ENCODE measurements around the gene CSNK1A1. TPM values are rescaled to one million over a fixed set of nuclear protein-coding genes. Genes with fewer than 3 reads are reported as not detected.
"Not testable (repeated sequence)": the region's sequence is repeated elsewhere in the genome, so short reads cannot be mapped to it uniquely, and the experiment has no call there.

Gene CSNK1A1
- 206 TPM for total RNA-seq
- long read RNA-seq, full-length matches to known transcripts = 156 of 214 reads
- long read RNA-seq, partial matches to known transcripts = 18 of 214 reads
- long read RNA-seq, other reads (novel, unspliced or antisense) = 40 of 214 reads

- intact Hi-C loops (cut with DNase I) = loop anchor here (1.0 to 5.0 kb wide), 2 partner anchors 64 to 109 kb away; no protein-coding TSS in a partner anchor
- peak; percentile 99 for DNase-seq (ENCODE audit: low spot score)
Observed at GRCh38 chr5:149551227-149552037, at the start of gene CSNK1A1. CSNK1A1 (minus strand) TSS chr5:149551439; CDS start chr5:149550964, 475 bp downstream.

- no peak for DNase-seq (ENCODE audit: low spot score)
- intact Hi-C loops (cut with DNase I) = no loop called here
Observed at GRCh38 chr5:149600932-149601331, 49.7 kb upstream of the CSNK1A1 start.

GRCh38 chr5:149599375-149599774 lies 48.1 kb upstream of the CSNK1A1 start:
- intact Hi-C loops (cut with DNase I) = no loop called here
- DNase-seq (ENCODE audit: low spot score) = no peak

- DNase-seq (ENCODE audit: low spot score) = no peak
- intact Hi-C loops (cut with DNase I) = no loop called here
Observed at GRCh38 chr5:149598966-149599365, 47.7 kb upstream of the CSNK1A1 start.

- intact Hi-C loops (cut with DNase I); DNase-seq (ENCODE audit: low spot score): not testable (repeated sequence)
Observed at GRCh38 chr5:149598234-149598633, 47.0 kb upstream of the CSNK1A1 start.

GRCh38 chr5:149597618-149598017 lies 46.4 kb upstream of the CSNK1A1 start:
- DNase-seq (ENCODE audit: low spot score) = no peak
- intact Hi-C loops (cut with DNase I) = no loop called here

- DNase-seq (ENCODE audit: low spot score) = no peak
Observed at GRCh38 chr5:149596712-149597111, 45.5 kb upstream of the CSNK1A1 start.

GRCh38 chr5:149595105-149595504 lies 43.9 kb upstream of the CSNK1A1 start:
- intact Hi-C loops (cut with DNase I); DNase-seq (ENCODE audit: low spot score): not testable (repeated sequence)

More at GRCh38 chr5:149596712-149597111, 45.5 kb upstream of the CSNK1A1 start:
- intact Hi-C loops (cut with DNase I) = no loop called here

- intact Hi-C loops (cut with DNase I) = no loop called here
Observed at GRCh38 chr5:149594206-149594895, 43.1 kb upstream of the CSNK1A1 start.

GRCh38 chr5:149593370-149593769 lies 42.1 kb upstream of the CSNK1A1 start:
- DNase-seq (ENCODE audit: low spot score) = no peak
- intact Hi-C loops (cut with DNase I) = no loop called here

More at GRCh38 chr5:149594206-149594895, 43.1 kb upstream of the CSNK1A1 start:
- no peak for DNase-seq (ENCODE audit: low spot score)

- intact Hi-C loops (cut with DNase I) = no loop called here
- no peak for DNase-seq (ENCODE audit: low spot score)
Observed at GRCh38 chr5:149588936-149589335, 37.7 kb upstream of the CSNK1A1 start.

- intact Hi-C loops (cut with DNase I) = no loop called here
- no peak for DNase-seq (ENCODE audit: low spot score)
Observed at GRCh38 chr5:149586708-149587318, 35.6 kb upstream of the CSNK1A1 start.

- DNase-seq (ENCODE audit: low spot score) = no peak
- intact Hi-C loops (cut with DNase I) = no loop called here
Observed at GRCh38 chr5:149585910-149586309, 34.7 kb upstream of the CSNK1A1 start.

GRCh38 chr5:149584121-149584520 lies 32.9 kb upstream of the CSNK1A1 start:
- intact Hi-C loops (cut with DNase I) = loop anchor here (5.0 kb wide), 1 partner anchor 33 kb away; no protein-coding TSS in a partner anchor
- no peak for DNase-seq (ENCODE audit: low spot score)

GRCh38 chr5:149583394-149583793 lies 32.2 kb upstream of the CSNK1A1 start:
- DNase-seq (ENCODE audit: low spot score) = no peak
- intact Hi-C loops (cut with DNase I) = loop anchor here (5.0 kb wide), 1 partner anchor 34 kb away; no protein-coding TSS in a partner anchor

GRCh38 chr5:149581931-149582768 lies 30.9 kb upstream of the CSNK1A1 start:
- intact Hi-C loops (cut with DNase I) = loop anchor here (5.0 kb wide), 1 partner anchor 35 kb away; no protein-coding TSS in a partner anchor
- DNase-seq (ENCODE audit: low spot score) = no peak

GRCh38 chr5:149581192-149581861 lies 30.1 kb upstream of the CSNK1A1 start, which contains the start of gene ARHGEF37:
ARHGEF37 (plus strand) TSS chr5:149581498; CDS start chr5:149597770, 16,272 bp downstream.
- intact Hi-C loops (cut with DNase I) = loop anchor here (5.0 kb wide), 1 partner anchor 36 kb away; no protein-coding TSS in a partner anchor
- DNase-seq (ENCODE audit: low spot score) = peak; percentile 94

GRCh38 chr5:149580808-149581191 lies 29.6 kb upstream of the CSNK1A1 start:
- intact Hi-C loops (cut with DNase I) = loop anchor here (5.0 kb wide), 1 partner anchor 37 kb away; no protein-coding TSS in a partner anchor
- DNase-seq (ENCODE audit: low spot score) = no peak

Measured in cardiac septum (tissue), 1 donor.